H1 (cell line): ENCODE measurements around the gene R3HDM1. TPM values are rescaled to one million over a fixed set of nuclear protein-coding genes. Genes with fewer than 3 reads are reported as not detected.

Experiments
- POLR2A ChIP-seq, 2 experiments: IDR thresholded peaks; 1 replicate in 1 of 2; 2 replicates in 1 of 2; pipeline ENCODE4 v1.6.1; 2011; ENCODE audit warnings: low read depth in 2 of 2, low read length in 2 of 2, mild to moderate bottlenecking in 2 of 2; ENCODE audit errors: control extremely low read depth in 1 of 2
- polyA plus RNA-seq, 7 experiments: library from polyadenylated mRNA; depleted of rRNA in 3 of 7; stranded (reverse) in 5 of 7; unstranded in 2 of 7; fragments of >200 nt in 5 of 7; fragments of 200-250 nt in 2 of 7; gene quantifications; 1 replicate in 5 of 7; 2 replicates in 1 of 7; 4 replicates in 1 of 7; pipeline versions ENCODE4 v1.2.1 to v1.2.3, GENCODE V29; 2011 to 2013; ENCODE audit warnings: missing spikeins in 2 of 7, mixed read lengths in 2 of 7
- total RNA-seq: library from RNA; stranded (reverse); fragmentation: NEBNext Ultra II Directional; extraction: Animal tissue kit (Norgen Biotek cat#: 25700); gene quantifications from 2 replicates; pipeline ENCODE4 v1.2.1, GENCODE V29; 2021
- TF ChIP-seq, protein P1 (sequence below), 3 experiments: IDR thresholded peaks; 1 replicate in 2 of 3; 2 replicates in 1 of 3; pipeline versions ENCODE4 v1.5.1 to v1.6.1; 2011; ENCODE audit warnings: low read length in 3 of 3, mild to moderate bottlenecking in 3 of 3, inconsistent platforms in 2 of 3, low read depth in 1 of 3, moderate library complexity in 1 of 3; ENCODE audit not compliant: insufficient read depth in 1 of 3; ENCODE audit errors: control extremely low read depth in 1 of 3

R3HDM1 gene
- total and polyA plus RNA-seq, 2 of the 8 experiments (the other 6 are each of a cell fraction or from before 2014, with no cell fraction given): 77.7 to 120 TPM

DNA sequence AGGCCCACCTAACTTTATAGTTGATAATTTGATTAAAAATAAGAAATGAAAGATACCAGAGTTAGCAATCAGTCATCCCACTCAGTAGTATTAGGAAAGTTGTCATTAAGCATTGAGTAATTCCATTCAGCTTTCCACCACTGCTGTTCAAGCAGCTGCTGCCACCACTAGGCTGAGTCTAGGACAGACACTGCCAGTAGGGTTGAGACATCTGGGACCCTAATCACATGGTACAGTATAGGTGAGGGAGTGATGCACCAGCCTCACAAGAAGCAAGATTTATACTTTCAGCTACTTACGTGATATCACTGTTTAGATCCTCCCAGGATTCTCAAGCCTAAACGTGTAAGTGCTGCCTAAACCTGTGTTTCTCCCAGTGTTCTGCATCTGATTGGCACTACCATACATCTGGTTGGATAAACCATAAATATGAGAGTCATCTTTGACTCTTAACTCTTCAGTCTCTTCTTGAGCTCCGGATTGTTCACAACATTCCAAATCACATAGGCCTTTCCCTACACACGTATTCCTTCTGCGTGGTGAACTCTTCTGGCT is 213.6 kb downstream of the R3HDM1 start (continued):
- TF ChIP-seq, protein P1, sequence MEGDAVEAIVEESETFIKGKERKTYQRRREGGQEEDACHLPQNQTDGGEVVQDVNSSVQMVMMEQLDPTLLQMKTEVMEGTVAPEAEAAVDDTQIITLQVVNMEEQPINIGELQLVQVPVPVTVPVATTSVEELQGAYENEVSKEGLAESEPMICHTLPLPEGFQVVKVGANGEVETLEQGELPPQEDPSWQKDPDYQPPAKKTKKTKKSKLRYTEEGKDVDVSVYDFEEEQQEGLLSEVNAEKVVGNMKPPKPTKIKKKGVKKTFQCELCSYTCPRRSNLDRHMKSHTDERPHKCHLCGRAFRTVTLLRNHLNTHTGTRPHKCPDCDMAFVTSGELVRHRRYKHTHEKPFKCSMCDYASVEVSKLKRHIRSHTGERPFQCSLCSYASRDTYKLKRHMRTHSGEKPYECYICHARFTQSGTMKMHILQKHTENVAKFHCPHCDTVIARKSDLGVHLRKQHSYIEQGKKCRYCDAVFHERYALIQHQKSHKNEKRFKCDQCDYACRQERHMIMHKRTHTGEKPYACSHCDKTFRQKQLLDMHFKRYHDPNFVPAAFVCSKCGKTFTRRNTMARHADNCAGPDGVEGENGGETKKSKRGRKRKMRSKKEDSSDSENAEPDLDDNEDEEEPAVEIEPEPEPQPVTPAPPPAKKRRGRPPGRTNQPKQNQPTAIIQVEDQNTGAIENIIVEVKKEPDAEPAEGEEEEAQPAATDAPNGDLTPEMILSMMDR (IDR thresholded peaks at IDR 0.05; ENCODE audit: control extremely low read depth in 1 of 3, insufficient read depth in 1 of 3, low read depth in 1 of 3, low read length in 3 of 3): peak; percentile 31 to 54 (median 46)
- peak in 1 of 2 experiments; percentile 41; a peak in 1 of 3 replicates for TF ChIP-seq POLR2A (IDR thresholded peaks at IDR 0.05; ENCODE audit: control extremely low read depth in 1 of 2, low read depth in 2 of 2, low read length in 2 of 2)
